GM06990 (cell line): ENCODE measurements around the gene LARP1.

Experiments
- DNase-seq: peaks from one replicate; pipeline ENCODE4 v3.0.0-alpha.2; 2011; ENCODE audit not compliant: insufficient read length; ENCODE audit errors: extremely low read depth
- H3K27me3 ChIP-seq: replicated peaks from 2 replicates; pipeline ENCODE4 v1.6.0; 2011; ENCODE audit warnings: low read length; ENCODE audit not compliant: control insufficient read depth, insufficient read depth
- H3K36me3 ChIP-seq: 2 replicates; pipeline ENCODE4 v1.5.1; 2011; ENCODE audit warnings: low read length; ENCODE audit not compliant: control insufficient read depth, insufficient read depth
- H3K4me3 ChIP-seq: replicated peaks from 2 replicates; pipeline ENCODE4 v1.5.1; 2011; ENCODE audit warnings: low read depth, mild to moderate bottlenecking, control low read depth, low read length
- TF ChIP-seq, protein P1 (sequence below): IDR thresholded peaks from 2 replicates; pipeline ENCODE4 v1.5.1; 2011; ENCODE audit warnings: low read length, control low read depth, mild to moderate bottlenecking, inconsistent platforms; ENCODE audit not compliant: insufficient read depth, poor library complexity, severe bottlenecking

LARP1 gene

DNA sequence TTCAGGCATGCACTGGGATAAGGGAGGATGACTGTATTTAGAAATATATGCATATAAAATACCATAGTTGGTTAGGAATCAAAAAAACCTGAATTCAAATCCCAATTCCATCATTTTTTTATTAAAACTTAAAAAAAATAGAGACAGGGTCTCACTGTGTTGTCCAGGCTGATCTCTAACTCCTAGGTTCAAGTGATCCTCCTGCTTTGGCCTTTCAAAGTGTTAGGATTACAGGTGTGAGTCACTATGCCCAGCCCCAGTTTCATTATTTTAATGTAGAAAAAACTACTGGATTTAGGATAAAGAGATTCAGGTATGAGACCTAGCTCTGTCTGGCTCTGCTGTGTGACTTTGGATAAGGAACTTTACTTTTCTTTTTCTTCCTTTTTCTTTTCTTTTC is 3.3 kb upstream of the LARP1 start:
- H3K27me3 ChIP-seq: no peaks in the 10 kb centered on the region
- no peak overlapping the region for H3K4me3 ChIP-seq
- TF ChIP-seq, protein P1, sequence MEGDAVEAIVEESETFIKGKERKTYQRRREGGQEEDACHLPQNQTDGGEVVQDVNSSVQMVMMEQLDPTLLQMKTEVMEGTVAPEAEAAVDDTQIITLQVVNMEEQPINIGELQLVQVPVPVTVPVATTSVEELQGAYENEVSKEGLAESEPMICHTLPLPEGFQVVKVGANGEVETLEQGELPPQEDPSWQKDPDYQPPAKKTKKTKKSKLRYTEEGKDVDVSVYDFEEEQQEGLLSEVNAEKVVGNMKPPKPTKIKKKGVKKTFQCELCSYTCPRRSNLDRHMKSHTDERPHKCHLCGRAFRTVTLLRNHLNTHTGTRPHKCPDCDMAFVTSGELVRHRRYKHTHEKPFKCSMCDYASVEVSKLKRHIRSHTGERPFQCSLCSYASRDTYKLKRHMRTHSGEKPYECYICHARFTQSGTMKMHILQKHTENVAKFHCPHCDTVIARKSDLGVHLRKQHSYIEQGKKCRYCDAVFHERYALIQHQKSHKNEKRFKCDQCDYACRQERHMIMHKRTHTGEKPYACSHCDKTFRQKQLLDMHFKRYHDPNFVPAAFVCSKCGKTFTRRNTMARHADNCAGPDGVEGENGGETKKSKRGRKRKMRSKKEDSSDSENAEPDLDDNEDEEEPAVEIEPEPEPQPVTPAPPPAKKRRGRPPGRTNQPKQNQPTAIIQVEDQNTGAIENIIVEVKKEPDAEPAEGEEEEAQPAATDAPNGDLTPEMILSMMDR: no peak
- no peak for DNase-seq
- H3K36me3 ChIP-seq: no peaks in the 10 kb centered on the region

DNA sequence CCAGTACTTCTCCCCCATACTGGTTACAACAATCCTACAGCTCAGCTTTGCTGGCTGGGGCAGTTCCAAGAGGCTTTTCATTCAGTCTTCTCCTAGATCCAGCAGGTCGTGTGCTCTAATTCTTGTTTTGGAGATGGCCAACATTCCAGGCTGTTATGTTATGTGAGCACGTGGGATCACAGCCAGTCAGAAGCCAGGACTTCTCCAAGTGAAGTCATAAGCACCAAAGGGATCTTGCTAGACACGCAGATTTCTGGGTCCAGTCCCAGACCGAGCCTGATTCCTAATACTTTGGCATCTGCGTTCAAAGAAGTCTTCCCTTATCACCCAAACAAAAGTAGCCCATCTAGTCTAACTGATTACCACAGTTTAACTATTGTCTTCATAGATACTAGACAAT is 1.4 kb upstream of the LARP1 start:
- TF ChIP-seq, protein P1: no peak
- Histone ChIP-seq H3K36me3 (no peaks in the 10 kb centered on the region), H3K4me3 (peak overlapping the region; percentile 73), H3K27me3 (no peaks in the 10 kb centered on the region)
- DNase-seq: no peak

DNA sequence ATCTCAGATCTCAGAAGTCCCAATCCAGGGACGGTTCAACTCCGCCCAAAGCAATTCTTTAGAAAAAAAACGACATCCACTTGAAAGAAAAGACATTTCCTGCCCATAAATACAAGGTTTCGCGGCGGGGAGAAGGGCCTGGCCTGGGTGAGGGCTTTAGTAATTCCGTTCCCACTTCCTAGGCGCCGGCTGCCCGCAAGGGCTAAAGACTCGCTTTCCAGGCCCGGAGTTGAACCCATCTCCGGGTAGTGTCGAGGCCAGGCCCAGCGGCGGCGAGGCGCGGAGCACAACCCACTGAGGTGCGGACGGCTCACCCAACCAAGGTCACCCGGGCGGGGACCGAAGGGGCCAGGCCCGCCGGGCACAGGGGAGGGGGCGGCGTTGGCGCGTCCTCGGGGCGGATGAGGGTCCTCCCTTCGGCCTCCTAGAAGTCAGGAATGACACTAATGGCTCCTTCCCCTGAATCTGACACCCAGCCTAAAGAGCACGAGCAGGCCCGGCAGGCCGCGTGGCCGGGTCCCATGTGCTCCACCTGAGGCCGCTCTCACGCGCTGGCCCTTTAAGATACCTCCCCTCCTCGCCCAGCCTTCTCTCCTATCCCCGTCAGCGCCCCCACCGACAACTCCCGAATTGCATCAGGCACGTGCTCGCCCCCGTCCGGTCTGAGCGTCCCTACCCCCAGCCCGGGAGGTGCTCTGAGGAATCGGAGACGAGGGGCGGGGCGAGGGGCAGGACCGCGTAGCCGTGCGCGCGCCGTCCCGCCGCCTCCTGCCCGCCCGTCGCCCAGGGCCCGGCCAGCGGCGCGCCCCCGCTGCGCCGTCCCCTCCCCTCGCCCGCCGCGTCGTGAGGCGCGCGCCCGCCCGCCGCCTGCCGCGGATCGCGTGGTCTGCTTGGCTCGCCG is 467 bp upstream of the LARP1 start:
- TF ChIP-seq, protein P1: peak; percentile 62
- Histone ChIP-seq H3K27me3 (no peaks in the 10 kb centered on the region), H3K4me3 (peak overlapping the region; percentile 77), H3K36me3 (no peaks in the 10 kb centered on the region)
- peak; percentile 98 for DNase-seq

DNA sequence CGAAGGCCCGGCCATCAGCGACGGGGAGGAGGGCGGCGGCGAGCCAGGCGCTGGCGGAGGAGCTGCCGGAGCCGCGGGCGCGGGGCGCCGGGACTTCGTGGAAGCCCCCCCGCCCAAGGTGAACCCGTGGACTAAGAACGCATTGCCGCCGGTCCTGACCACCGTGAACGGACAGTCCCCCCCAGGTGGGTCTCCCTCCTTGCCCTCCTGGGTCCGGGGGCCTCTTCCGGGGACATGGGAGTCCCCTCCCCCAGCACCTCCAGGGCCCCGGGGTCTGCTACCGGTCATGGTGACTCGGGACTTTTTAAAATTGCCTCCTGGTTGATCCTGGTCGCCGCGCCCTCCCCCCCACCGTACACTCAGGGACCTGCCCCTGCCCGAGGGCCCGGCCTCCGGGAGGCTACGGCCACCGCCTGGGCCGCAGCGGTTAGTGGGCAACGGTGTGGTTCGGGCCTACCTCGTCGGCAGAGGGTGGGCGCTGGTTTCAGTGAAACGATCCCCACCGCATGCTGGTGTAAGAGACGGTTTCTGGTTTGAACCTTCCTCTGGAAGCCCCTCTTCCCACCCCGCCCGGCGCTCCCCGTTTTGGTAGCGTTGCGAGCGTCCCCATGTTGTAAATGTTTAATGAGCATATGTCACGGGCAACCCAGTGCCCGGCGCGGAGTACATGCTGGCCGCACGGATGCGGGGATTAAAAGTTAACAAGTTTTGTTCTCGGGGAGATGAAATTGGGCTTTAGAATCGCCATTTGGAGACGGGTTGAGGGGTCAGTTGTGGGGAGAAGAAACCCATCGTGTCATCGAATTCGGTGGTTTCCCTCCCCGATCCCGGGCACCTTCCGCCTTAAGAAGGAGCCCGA is 1.1 kb downstream of the LARP1 start:
- DNase-seq: peak; percentile 52

DNA sequence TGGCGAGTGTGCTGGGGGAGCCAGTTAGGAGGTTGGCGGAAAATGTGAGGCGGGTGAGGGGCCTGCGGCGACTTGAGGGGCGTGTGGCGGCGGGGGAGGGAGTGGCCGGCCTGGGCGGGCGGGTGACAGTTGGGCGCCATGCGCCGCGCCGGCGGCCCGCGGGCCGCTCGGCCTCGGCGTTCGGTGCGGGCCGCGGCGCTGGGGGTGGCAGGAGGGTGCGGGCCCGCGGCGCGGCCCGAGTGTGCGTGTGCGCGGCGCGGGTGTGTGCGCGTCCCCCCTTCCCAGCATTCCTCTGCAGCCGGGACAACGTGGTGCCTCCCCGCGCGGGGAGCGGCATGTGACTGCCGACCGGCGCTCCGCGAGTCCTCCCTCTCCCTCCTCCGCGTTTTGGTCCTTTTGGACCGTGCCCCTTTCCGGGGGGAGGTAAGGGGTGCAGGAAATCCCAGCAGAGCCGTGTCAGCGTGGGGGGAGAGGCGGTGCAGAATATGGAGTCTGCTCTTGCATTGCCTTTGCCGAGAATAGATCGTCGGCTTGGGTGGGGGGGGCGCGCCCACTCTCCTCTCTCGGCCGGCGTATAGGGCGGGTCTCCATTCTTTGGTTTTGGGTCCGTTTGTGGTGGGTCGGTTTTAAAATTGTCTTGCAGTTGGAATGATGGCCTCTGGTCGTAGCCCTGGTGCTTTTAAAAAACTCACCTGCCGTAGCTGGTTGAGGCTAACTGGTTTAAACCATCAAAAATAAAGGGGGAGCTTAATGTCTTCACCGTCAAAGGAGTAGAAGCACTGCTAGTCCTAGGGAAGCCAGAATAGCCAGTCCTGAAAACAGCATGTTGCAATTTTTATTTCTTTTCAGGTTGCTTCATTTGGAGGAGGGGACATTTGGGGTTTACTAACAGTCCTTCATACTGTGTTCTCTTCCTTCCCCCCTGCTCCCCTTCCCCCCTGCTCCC is 2.0 kb downstream of the LARP1 start:
- peak overlapping the region; percentile 77 for H3K4me3 ChIP-seq
- H3K36me3 ChIP-seq: no peaks in the 10 kb centered on the region
- H3K27me3 ChIP-seq: no peaks in the 10 kb centered on the region
- peak; percentile 59 for DNase-seq
- TF ChIP-seq, protein P1: no peak

More for the DNA sequence above, 1.1 kb downstream of the LARP1 start:
- no peaks in the 10 kb centered on the region for H3K27me3 ChIP-seq
- peak overlapping the region; percentile 77 for H3K4me3 ChIP-seq
- TF ChIP-seq, protein P1: no peak
- no peaks in the 10 kb centered on the region for H3K36me3 ChIP-seq
